Stomach (tissue), 9 donors: Measurements from ENCODE around the gene UBE2N. TPM values are rescaled to one million over a fixed set of nuclear protein-coding genes. Genes with fewer than 3 reads are reported as not detected.

Source experiments
- DNase-seq, 2 donors: peaks; one replicate each; pipeline versions ENCODE4 v3.0.0 to v3.0.0-alpha.2; 2013 to 2019
- H3K27ac ChIP-seq, 5 donors: fragments of 200-600 bp in 4 of 5; sonication (generic) in 4 of 5; one replicate each; pipeline ENCODE4 v1.5.1; 2013 to 2019; ENCODE audit warnings: mild to moderate bottlenecking in 1 of 5, moderate library complexity in 1 of 5
- H3K27me3 ChIP-seq, 3 donors: fragments of 200-600 bp; sonication (generic); one replicate each; pipeline ENCODE4 v1.5.1; 2017 to 2019; ENCODE audit warnings: mixed run types in 1 of 3
- H3K36me3 ChIP-seq, 4 donors: fragments of 200-600 bp; sonication (generic); 1 replicate in 3 of 4; 2 replicates in 1 of 4; pipeline ENCODE4 v1.5.1; 2016 to 2019
- H3K4me1 ChIP-seq, 4 donors: fragments of 200-600 bp; sonication (generic); one replicate each; pipeline ENCODE4 v1.5.1; 2016 to 2019
- H3K4me3 ChIP-seq, 4 donors: fragments of 200-600 bp; sonication (generic) in 3 of 4; one replicate each; pipeline ENCODE4 v1.5.1; 2016 to 2019; ENCODE audit warnings: mild to moderate bottlenecking in 1 of 4
- H3K9me3 ChIP-seq, 4 donors: fragments of 200-600 bp; sonication (generic); one replicate each; pipeline ENCODE4 v1.5.1; 2016 to 2019
- EP300 ChIP-seq: sonication (generic); formaldehyde crosslinking; IDR thresholded peaks from one replicate; pipeline ENCODE4 v1.6.1; 2017; ENCODE audit warnings: antibody characterized with exemption
- POLR2A ChIP-seq, 4 donors: fragments of 450-650 bp; IDR thresholded peaks; one replicate each; pipeline ENCODE4 v1.6.1; 2016; ENCODE audit warnings: antibody characterized with exemption in 4 of 4, control low read depth in 2 of 4, mild to moderate bottlenecking in 1 of 4, moderate library complexity in 1 of 4
- POLR2AphosphoS5 ChIP-seq, 3 donors: sonication (generic); formaldehyde crosslinking; IDR thresholded peaks; one replicate each; pipeline ENCODE4 v1.6.1; 2016; ENCODE audit warnings: antibody characterized with exemption in 3 of 3
- WGBS, 5 donors: extraction: QIAGEN DNeasy Blood & Tissue Kit in 3 of 5; methylation state at CpG; one replicate each; pipeline versions ENCODE4 v1.1.5 to v1.1.7; 2013 to 2018; 5-methylcytosine and 5-hydroxymethylcytosine counted together
- intact Hi-C: fragments of 100-400 bp; cut with DNase I; formaldehyde crosslinking; loops from one replicate; pipeline ENCODE4 v1.15.1; 2023; ENCODE audit warnings: low total_unique reads
- polyA plus RNA-seq, 3 donors: library from polyadenylated mRNA; stranded (reverse); fragments of 200-250 nt; gene quantifications; one replicate each; pipeline ENCODE4 v1.2.3, GENCODE V29; 2013
- total RNA-seq, 5 donors: library from RNA; depleted of rRNA; stranded (reverse); fragments of >200 nt; gene quantifications; one replicate each; pipeline versions ENCODE4 v1.1.0 to v1.2.3, GENCODE V29; 2014 to 2016
- TF ChIP-seq, protein P1 (sequence below), 7 experiments: fragments of 450-650 bp in 4 of 7; fragments of 200-600 bp in 3 of 7; sonication (generic) in 3 of 7; IDR thresholded peaks; one replicate each; pipeline ENCODE4 v1.5.1; 2016 to 2019; ENCODE audit warnings: antibody characterized with exemption in 7 of 7, control low read depth in 2 of 7, mild to moderate bottlenecking in 1 of 7
- donor health status: healthy with polysubstance abuse.
- donor health status: Bipolar disorder and iron deficiency.
- donor health status: healthy.

The UBE2N gene
- total and polyA plus RNA-seq, 8 donors: 6.1 to 65.7 (median 33.9) TPM

DNA sequence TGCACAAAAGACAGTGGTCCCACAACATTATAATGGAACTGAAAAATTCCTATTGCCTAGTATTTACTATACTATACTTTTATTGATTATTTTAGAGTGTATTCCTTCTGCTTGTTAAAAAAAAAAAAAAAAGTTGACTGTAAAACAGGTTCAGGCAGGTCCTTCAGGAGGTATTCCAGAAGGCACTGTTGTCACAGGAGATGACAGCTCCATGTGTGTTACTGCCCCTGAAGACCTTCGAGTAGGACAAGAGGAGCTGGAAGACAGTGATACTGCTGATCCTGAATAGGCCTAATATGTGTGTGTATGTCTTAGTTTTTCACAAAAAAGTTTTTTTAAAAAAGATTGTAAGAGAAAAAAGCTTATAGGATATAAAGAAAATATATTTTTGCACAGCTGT is 12.3 kb downstream of the UBE2N start:
- DNase-seq: no peak
- TF ChIP-seq POLR2AphosphoS5 (IDR thresholded peaks at IDR 0.05): no peak
- TF ChIP-seq, protein P1, sequence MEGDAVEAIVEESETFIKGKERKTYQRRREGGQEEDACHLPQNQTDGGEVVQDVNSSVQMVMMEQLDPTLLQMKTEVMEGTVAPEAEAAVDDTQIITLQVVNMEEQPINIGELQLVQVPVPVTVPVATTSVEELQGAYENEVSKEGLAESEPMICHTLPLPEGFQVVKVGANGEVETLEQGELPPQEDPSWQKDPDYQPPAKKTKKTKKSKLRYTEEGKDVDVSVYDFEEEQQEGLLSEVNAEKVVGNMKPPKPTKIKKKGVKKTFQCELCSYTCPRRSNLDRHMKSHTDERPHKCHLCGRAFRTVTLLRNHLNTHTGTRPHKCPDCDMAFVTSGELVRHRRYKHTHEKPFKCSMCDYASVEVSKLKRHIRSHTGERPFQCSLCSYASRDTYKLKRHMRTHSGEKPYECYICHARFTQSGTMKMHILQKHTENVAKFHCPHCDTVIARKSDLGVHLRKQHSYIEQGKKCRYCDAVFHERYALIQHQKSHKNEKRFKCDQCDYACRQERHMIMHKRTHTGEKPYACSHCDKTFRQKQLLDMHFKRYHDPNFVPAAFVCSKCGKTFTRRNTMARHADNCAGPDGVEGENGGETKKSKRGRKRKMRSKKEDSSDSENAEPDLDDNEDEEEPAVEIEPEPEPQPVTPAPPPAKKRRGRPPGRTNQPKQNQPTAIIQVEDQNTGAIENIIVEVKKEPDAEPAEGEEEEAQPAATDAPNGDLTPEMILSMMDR (IDR thresholded peaks at IDR 0.05): no peak
- no peak for TF ChIP-seq POLR2A (IDR thresholded peaks at IDR 0.05)
- TF ChIP-seq EP300: no peak
- intact Hi-C loops: no loop called here
- no peaks in the 10 kb centered on the region for H3K27me3 ChIP-seq
- no peaks in the 10 kb centered on the region for H3K9me3 ChIP-seq
- no peak overlapping the region for H3K27ac ChIP-seq
- peaks cover 40 to 81% (median 65%) of the 10 kb centered on the region in 4 donors for H3K4me1 ChIP-seq
- no peaks in the 10 kb centered on the region for H3K36me3 ChIP-seq
- H3K4me3 ChIP-seq: no peak overlapping the region
- WGBS, 5 donors: 27 to 71% (median 59%) methylated on average over 1 of the region's 1 CpG

DNA sequence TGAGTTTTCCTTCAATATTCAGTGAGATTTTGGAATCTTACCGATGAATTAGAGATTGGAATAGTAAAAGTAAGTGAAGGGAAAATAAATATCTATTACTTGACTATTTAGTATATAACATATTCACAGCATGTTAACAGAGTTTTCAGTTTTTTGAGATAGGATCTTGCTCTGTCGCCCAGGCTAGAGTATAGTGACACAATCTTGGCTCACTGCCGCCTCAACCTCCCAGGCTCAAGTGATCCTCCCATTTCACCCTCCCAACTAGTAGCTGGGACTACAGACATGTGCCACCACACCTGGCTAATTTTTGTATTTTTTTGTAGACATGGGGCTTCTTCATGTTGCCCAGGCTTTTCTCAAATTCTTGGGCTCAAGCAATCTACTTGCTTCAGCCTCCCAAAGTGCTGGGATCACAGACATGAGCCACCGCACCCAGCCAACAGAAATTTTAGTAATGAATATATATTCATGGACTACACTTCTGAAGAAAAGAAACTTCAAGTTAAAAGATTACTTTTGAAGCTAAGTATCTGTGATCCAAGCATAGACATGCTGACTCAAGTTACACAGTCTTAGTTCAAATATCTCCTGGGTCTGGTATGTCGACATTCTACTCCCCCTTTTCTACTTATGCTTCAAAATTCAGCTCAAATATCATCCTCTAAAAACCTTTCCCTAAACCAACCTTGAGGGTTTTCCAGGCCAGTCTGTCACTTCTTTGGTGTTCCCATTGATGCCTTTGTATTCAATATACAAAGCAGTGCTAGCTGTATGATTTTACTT is 13.8 kb downstream of the UBE2N start:
- Histone ChIP-seq H3K27ac (peak overlapping the region in 1 of 5 donors; percentile 14), H3K4me3 (no peak overlapping the region), H3K9me3 (no peaks in the 10 kb centered on the region), H3K36me3 (no peaks in the 10 kb centered on the region), H3K4me1 (peaks cover 35 to 88% (median 67%) of the 10 kb centered on the region in 4 donors), H3K27me3 (no peaks in the 10 kb centered on the region)
- intact Hi-C loops: no loop called here
- DNase-seq: no peak
- WGBS, 5 donors: 76 to 82% (median 79%) methylated on average over 5 of the region's 5 CpGs
- TF ChIP-seq POLR2AphosphoS5 (IDR thresholded peaks at IDR 0.05): no peak

DNA sequence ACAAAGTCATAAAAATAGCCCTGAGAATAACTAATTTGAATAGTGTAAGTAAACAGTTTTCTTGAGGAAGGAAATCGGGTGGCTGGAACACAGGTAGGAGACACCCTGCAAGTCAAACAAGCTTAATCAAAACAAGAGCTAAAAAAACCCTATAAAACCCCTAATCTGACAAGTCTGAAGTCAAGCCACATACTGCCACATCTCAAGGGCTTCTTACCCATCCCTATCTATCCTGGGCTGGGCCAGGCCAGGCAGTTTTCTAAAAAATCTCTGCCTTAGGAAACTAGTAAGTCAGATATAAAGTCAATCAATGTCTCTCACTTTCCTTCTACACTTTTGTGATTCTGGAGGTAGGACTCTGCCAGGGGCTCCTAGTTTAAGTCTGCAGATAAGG is 15.3 kb downstream of the UBE2N start:
- no peak overlapping the region for H3K4me3 ChIP-seq
- H3K9me3 ChIP-seq: no peaks in the 10 kb centered on the region
- intact Hi-C loops: no loop called here
- H3K4me1 ChIP-seq: peaks cover 34 to 95% (median 68%) of the 10 kb centered on the region in 4 donors
- TF ChIP-seq EP300 (no peak), POLR2A (IDR thresholded peaks at IDR 0.05) (no peak), POLR2AphosphoS5 (IDR thresholded peaks at IDR 0.05) (no peak)
- TF ChIP-seq, protein P1 (IDR thresholded peaks at IDR 0.05): no peak
- WGBS, 5 donors: 3 to 30% (median 17%) methylated on average over 1 of the region's 1 CpG
- H3K27me3 ChIP-seq: no peaks in the 10 kb centered on the region
- H3K27ac ChIP-seq: peak overlapping the region in 2 of 5 donors; percentile 17 to 21
- no peak for DNase-seq
- H3K36me3 ChIP-seq: no peaks in the 10 kb centered on the region

DNA sequence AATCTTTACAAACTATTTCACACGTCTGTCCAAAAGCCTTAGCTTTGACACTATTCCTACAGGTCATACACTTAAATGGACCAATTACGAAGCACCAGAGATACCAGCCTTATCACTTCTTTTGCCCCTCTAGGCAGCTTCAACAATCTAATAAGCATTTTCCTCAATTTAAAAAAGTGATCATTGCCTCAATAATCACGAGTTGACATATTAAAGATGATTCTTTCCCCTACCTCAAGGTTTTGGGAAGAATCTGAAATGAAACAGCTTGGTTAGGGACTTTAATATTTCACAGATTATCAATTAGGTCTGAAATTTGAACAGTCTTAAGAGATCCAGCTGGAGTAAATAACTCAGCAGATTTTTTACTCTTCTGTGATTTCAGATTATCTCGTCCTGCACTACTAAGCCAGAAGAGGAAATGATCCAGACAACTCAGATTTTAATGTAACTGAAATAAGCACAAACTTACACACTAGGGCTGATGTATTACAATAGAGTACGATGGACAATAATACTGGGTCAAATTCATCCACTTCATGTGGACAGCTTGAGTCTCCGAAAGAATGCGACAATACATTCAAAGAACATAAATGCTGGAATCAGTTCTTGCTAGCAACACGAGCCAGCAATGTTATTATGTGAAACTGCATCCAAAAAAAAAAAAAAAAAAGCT is 15.9 kb downstream of the UBE2N start:
- H3K27me3 ChIP-seq: no peaks in the 10 kb centered on the region
- no peaks in the 10 kb centered on the region for H3K36me3 ChIP-seq
- WGBS, 5 donors: 44 to 61% (median 61%) methylated on average over 8 of the region's 8 CpGs
- H3K4me3 ChIP-seq: no peak overlapping the region
- no peak for TF ChIP-seq POLR2A (IDR thresholded peaks at IDR 0.05)
- TF ChIP-seq EP300: no peak
- H3K9me3 ChIP-seq: no peaks in the 10 kb centered on the region
- peak overlapping the region in 1 of 5 donors; percentile 22 for H3K27ac ChIP-seq
- intact Hi-C loops: no loop called here
- DNase-seq: peak in 1 of 2 donors; percentile 20
- peaks cover 31 to 95% (median 66%) of the 10 kb centered on the region in 4 donors for H3K4me1 ChIP-seq

DNA sequence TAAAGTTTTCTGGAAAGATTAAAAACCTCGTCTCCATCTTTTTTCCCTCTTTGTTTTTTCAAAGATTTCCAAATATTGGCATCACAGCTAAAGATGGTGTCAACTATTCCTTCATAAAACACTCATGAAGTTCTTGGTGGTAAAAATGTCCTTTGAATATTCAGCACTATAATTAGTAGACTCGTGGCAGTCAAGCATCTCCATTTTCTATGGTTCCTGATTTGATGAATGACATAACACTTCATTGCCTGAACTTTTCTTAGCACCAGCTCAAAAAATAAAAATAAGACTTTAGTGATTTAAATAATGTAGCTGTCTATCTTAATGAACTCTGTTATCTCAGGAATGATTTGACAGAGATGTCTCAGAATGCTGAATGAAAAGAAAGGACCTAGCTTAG is 19.7 kb downstream of the UBE2N start:
- no peak for TF ChIP-seq EP300
- TF ChIP-seq, protein P1 (IDR thresholded peaks at IDR 0.05): no peak
- TF ChIP-seq POLR2A (IDR thresholded peaks at IDR 0.05): no peak
- TF ChIP-seq POLR2AphosphoS5 (IDR thresholded peaks at IDR 0.05): no peak
- Histone ChIP-seq H3K27me3 (no peaks in the 10 kb centered on the region), H3K4me1 (peaks cover 19 to 87% (median 49%) of the 10 kb centered on the region in 4 donors), H3K4me3 (no peak overlapping the region), H3K36me3 (no peaks in the 10 kb centered on the region), H3K9me3 (no peaks in the 10 kb centered on the region), H3K27ac (no peak overlapping the region)
- intact Hi-C loops: no loop called here
- no peak for DNase-seq
- WGBS, 5 donors: 55 to 74% (median 61%) methylated on average over 2 of the region's 2 CpGs
